GM12874 (cell line): ENCODE data around the gene SOX4.

Source experiments
- TF ChIP-seq, protein P1 (sequence below): IDR thresholded peaks from 2 replicates; pipeline ENCODE4 v1.5.1; 2011; ENCODE audit warnings: low read depth, mild to moderate bottlenecking, control low read depth, low read length, moderate library complexity; ENCODE audit not compliant: insufficient read depth

Gene SOX4

DNA sequence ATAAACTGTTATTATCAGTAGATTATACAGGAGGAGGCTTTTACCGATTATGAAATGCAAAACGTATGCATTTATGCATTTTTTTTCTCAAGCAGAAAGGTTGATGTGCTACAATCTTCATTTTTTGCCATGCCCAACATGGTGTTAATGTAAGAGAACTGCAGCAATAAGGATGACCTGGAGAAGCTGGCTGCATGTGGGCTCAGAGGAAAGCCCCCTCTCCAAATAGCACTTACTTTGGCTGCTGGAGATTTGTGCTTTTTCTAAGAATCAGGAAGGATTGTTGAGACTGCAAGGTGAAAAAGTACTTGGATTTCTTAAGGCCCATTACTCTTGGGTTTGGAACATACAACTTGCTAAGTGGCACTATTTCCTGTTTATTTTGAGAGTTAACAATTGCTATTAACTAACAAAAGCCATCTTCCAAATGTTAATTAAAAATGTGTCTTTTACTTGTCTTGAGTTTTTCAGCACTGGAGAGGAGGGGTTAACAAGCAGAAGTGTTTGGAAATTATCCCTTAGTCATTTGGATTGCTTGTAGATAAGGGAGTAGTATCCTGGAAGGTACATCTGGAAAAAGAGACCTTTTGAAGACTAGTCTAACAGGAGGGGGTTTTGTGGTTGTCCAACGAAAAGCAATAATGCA lies 5.6 kb downstream of the SOX4 start:
- TF ChIP-seq, protein P1, sequence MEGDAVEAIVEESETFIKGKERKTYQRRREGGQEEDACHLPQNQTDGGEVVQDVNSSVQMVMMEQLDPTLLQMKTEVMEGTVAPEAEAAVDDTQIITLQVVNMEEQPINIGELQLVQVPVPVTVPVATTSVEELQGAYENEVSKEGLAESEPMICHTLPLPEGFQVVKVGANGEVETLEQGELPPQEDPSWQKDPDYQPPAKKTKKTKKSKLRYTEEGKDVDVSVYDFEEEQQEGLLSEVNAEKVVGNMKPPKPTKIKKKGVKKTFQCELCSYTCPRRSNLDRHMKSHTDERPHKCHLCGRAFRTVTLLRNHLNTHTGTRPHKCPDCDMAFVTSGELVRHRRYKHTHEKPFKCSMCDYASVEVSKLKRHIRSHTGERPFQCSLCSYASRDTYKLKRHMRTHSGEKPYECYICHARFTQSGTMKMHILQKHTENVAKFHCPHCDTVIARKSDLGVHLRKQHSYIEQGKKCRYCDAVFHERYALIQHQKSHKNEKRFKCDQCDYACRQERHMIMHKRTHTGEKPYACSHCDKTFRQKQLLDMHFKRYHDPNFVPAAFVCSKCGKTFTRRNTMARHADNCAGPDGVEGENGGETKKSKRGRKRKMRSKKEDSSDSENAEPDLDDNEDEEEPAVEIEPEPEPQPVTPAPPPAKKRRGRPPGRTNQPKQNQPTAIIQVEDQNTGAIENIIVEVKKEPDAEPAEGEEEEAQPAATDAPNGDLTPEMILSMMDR: no peak

DNA sequence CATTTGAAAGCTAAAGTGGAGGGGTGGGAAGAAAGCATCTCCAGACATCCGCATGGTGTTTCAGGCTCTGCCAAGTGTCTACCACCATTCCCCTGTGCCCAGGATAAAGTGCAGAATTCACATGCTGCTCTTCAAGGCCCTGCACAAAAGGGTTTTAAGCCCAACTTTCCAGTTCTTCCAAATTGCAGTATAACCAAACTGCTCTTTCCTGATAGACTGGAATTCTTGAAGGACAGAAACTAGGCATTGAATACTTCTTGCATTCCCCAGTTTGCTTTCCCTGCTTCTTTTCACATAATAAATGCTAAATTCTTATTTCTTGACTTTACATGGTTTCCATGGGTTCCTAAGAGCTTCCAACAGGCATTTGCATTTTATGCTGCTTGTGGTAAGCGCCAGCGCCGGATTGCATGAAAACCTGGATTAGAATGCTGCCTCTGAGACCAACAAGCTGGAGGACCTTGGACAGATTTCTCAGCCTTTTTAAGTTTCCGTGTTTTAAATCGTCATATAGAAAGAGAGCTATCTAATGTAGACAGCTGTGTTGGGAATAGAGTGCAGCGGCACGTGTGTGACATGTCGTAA lies 7.9 kb downstream of the SOX4 start:
- TF ChIP-seq, protein P1: no peak

DNA sequence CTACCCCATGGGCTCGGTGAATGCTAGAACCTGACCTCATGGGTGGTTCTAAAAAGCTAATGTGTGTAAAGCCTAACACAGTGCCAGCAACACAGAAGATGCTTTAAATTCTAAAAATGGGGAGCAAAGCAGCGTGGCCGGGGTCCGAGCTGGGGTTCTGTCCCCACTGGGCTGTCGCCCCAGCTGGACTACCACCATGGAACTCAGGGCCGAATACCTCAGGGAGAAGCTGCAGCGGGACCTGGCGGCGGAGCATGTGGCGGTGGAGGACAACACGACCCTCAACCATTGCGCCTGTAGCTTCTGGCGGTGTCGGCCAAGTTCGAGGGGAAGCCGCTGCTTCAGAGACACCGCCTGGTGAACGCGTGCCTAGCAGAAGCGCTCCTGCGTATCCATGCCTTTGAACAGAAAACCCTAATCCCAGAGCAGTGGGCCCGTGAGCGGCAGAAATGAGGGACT lies 8.4 kb downstream of the SOX4 start:
- TF ChIP-seq, protein P1: no peak

DNA sequence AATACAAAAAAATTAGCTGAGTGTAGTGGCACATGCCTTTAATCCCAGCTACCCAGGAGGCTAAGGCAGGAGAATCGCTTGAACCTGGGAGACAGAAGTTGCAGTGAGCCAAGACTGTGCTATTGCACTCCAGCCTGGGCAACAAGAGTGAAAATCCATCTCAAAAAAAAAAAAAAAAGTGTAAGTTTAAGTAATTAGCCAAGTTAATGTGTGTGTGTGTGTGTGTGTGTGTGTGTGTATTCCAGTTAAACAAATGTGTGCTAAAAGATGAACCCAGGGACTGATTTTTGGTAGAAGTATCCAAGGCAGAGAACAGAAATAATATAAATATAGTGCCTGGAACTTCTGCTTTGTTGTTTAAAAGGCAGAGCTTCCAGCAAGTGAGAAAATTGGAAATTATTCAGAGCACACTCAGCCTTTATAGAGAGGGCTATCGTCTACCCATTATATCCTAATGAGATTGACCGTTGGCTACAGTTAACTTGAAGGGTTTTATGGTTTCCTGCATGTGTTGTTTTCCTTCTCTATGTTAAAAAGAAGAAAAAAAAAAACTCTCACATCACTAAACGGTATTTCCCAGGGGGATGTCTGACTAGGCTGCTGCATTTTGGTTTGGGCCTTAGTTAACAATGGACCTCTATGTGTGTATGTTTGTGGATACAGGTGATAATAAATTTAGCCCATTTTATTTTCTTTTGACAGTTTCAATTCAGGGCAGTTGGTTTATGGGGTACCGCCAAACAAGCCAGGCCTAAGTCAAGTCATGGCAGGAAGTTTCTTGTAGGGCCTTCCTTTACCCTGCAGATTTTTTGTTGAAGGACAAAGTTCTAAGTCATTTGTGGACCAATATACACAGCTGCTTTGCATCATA lies 9.8 kb downstream of the SOX4 start:
- TF ChIP-seq, protein P1: no peak

DNA sequence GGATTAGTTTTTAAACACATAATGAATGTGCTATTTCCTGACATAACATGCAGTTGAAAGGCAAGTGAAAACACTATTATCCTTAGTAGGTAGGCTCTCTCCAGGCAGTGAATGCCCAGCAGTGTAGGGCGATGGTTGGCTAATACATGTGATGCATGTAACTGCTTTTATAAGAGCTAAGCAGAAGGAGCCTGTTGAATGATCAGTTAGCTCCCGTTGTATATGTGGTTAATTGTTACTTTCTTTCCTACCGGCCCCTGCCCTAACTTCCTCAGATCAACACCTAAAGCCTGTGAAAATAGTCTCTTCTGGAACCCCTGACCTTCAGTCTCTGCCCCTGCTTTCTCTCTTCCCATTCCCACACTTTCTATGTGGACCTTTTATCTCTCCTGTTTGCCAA lies 10.5 kb downstream of the SOX4 start:
- TF ChIP-seq, protein P1: no peak

DNA sequence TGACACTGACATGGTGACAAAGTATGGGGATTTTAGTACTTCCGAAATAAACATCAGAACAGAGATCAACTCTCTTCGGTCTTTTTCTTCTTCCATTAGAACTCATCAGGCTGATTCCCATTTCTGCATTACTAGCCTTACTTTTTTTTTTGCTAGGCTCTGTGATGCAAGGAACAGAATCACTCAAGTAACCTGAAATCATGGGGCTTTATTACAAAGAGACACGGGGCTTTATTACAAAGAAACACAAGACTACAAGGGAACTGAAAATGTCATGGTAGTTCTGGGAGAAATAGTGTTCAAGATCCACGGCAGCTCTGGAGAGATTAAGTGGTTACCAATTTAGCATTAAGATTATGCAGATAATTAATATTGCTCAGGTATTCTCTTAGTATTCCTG lies 11.6 kb downstream of the SOX4 start:
- TF ChIP-seq, protein P1: no peak

DNA sequence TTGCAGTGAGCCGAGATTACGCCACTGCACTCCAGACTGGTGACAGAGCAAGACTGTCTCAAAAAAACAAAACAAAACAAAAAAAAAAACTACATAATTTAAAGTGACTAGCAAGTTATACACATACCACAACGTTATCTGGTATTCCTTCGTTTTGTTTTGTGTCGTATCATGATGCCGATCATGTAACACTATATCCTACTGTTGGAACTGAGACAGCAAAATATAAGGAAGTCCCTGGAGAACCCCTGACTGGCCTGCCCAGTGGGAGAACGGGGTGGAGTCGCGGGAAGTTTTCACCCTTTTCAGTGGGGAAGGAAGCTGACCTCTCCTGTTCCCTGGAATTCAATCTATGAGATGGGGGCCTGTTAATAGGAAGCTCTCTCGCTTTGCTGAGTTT lies 15.1 kb downstream of the SOX4 start:
- TF ChIP-seq, protein P1: no peak
